ENCODE measurements around the gene TP53AIP1. TPM values are rescaled to one million over a fixed set of nuclear protein-coding genes. Genes with fewer than 3 reads are reported as not detected.
"Not testable (repeated sequence)": the region's sequence is repeated elsewhere in the genome, so short reads cannot be mapped to it uniquely, and the experiment has no call there.

The TP53AIP1 gene
- total RNA-seq, 1 donor from 2014 or later, result not detected

- DNase-seq (ENCODE audit: low read depth, low spot score), result no peak
Observed at GRCh38 chr11:128926000-128926399, 16.7 kb downstream of the TP53AIP1 start.

- no peak for DNase-seq (ENCODE audit: low read depth, low spot score)
Observed at GRCh38 chr11:128925250-128925600, 17.4 kb downstream of the TP53AIP1 start.

GRCh38 chr11:128924510-128925249, 18.0 kb downstream of the TP53AIP1 start:
- no peak for DNase-seq (ENCODE audit: low read depth, low spot score)

- no peak for DNase-seq (ENCODE audit: low read depth, low spot score)
Observed at GRCh38 chr11:128924104-128924503, 18.6 kb downstream of the TP53AIP1 start.

GRCh38 chr11:128921793-128922192, 20.9 kb downstream of the TP53AIP1 start:
- DNase-seq (ENCODE audit: low read depth, low spot score), result no peak

- DNase-seq (ENCODE audit: low read depth, low spot score), result no peak
Observed at GRCh38 chr11:128920666-128921065, 22.0 kb downstream of the TP53AIP1 start.

GRCh38 chr11:128919635-128920034, 23.0 kb downstream of the TP53AIP1 start:
- DNase-seq (ENCODE audit: low read depth, low spot score), result not testable (repeated sequence)

- no peak for DNase-seq (ENCODE audit: low read depth, low spot score)
Observed at GRCh38 chr11:128919216-128919615, 23.5 kb downstream of the TP53AIP1 start.

- no peak for DNase-seq (ENCODE audit: low read depth, low spot score)
Observed at GRCh38 chr11:128917144-128917724, 25.4 kb downstream of the TP53AIP1 start.

- DNase-seq (ENCODE audit: low read depth, low spot score), result no peak
Observed at GRCh38 chr11:128916681-128917080, 26.0 kb downstream of the TP53AIP1 start.

- DNase-seq (ENCODE audit: low read depth, low spot score), result no peak
Observed at GRCh38 chr11:128916037-128916572, 26.6 kb downstream of the TP53AIP1 start.

GRCh38 chr11:128915149-128915521, 27.5 kb downstream of the TP53AIP1 start:
- DNase-seq (ENCODE audit: low read depth, low spot score), result no peak

GRCh38 chr11:128914216-128915148, 28.2 kb downstream of the TP53AIP1 start:
- DNase-seq (ENCODE audit: low read depth, low spot score), result no peak

GRCh38 chr11:128913806-128914205, 28.9 kb downstream of the TP53AIP1 start:
- no peak for DNase-seq (ENCODE audit: low read depth, low spot score)

- DNase-seq (ENCODE audit: low read depth, low spot score), result no peak
Observed at GRCh38 chr11:128911701-128912100, 31.0 kb downstream of the TP53AIP1 start.

- no peak for DNase-seq (ENCODE audit: low read depth, low spot score)
Observed at GRCh38 chr11:128911239-128911638, 31.4 kb downstream of the TP53AIP1 start.

GRCh38 chr11:128910576-128910975, 32.1 kb downstream of the TP53AIP1 start:
- no peak for DNase-seq (ENCODE audit: low read depth, low spot score)

- no peak for DNase-seq (ENCODE audit: low read depth, low spot score)
Observed at GRCh38 chr11:128909438-128910125, 33.1 kb downstream of the TP53AIP1 start.

GRCh38 chr11:128908391-128909246, 34.1 kb downstream of the TP53AIP1 start:
- DNase-seq (ENCODE audit: low read depth, low spot score), result peak; percentile 72

- no peak for DNase-seq (ENCODE audit: low read depth, low spot score)
Observed at GRCh38 chr11:128907585-128907984, 35.1 kb downstream of the TP53AIP1 start.
